GM10847 (cell line): ENCODE results near the gene CENPX.

ENCODE experiments used
- POLR2A ChIP-seq: IDR thresholded peaks from 2 replicates; pipeline ENCODE4 v1.6.1; 2011; ENCODE audit not compliant: insufficient read length; ENCODE audit errors: extremely low read depth

Gene CENPX

DNA sequence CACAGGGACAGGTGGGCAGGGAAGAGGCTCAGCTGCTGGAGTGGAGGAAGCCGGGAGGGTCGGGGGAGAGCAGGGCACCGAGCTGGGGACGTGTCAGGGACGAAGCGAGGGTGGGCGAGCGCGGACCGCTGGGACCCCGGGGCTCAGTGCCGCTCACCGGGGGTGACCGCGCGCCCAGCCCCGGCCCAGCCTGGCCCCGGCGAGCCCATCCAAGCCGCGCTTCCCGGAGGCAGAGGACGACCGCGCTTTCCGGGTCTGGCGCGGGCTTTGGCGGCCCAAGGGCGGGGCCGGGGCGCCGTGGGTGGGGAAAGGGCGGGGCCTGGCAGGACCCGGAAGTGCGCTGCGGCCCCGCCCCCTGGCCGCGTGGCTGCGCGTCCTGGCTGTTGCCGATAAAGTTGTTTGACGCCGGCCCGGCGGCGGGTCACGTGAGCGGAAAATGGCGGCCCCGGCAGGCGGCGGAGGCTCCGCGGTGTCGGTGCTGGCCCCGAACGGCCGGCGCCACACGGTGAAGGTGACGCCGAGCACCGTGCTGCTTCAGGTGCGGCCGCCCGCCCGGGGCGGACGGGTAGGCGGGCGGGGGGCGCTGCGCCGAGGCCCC, 45.4 kb downstream of the CENPX start, which contains the start of gene ASPSCR1:
Gene ASPSCR1 (plus strand): TSS at position 419 of the 598 bp plus-strand sequence. CDS start 18 bp downstream, at position 437.
- TF ChIP-seq POLR2A, result peak; percentile 96

DNA sequence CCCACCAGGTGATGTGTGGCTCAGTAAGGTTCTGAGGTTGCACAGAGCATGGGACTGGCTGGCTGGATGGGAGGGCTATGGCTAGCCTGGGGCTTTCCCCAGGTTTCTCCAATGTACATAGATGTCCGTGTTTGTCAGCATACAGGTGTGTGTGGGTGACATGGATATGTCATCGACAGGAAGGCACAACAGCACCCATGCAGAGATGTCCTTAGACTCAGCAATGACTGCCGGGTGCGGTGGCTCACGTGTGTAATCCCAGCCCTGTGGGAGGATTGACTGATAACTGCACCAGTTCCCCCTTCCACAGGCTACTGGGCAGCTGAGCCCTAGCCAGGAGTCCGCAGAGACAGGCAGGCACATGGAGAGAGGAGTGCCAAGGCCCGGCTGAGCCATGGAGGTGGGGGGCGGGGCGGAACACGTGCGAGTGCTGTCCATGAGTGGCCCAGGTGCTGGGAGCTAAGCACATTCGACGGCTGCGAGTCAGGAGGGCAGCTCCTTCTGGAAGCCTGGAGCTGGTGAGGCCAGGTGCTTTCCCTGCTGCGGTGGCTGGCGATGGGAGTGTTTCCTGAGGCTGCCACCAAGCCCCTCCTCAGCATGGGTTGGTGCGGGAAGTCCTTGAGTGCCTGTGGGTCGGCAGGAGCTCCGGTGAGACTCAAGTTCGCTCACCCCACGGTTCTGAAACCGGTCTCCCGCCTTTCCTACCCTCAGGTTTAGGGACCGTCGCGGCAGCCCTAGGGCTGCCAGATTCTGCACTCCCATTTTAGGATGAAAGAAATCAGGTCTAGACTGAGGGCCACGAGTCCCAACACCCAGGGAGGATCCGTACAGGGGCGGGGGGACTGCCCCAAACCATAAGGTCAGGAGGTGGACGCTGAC, 46.1 kb downstream of the CENPX start:
- no peak for TF ChIP-seq POLR2A

DNA sequence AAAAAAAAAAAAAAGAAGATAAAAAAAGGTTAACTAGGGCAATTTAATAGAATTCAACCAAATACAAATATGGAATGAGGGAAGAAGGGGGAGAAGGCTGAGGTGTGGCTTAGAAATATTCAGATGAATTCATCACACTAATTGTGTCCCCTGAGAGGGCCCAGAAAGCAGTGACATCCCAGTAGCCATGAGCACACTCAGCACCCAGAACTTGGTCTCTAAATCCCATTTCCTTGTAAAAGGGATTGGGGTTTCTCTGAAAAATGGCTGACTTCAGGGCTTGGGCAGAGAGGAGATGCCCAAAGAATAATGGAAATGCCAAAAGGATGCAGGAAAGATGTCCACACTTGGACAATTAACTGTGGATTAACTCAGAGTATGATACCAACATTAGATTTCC, 49.2 kb downstream of the CENPX start:
- no peak for TF ChIP-seq POLR2A

DNA sequence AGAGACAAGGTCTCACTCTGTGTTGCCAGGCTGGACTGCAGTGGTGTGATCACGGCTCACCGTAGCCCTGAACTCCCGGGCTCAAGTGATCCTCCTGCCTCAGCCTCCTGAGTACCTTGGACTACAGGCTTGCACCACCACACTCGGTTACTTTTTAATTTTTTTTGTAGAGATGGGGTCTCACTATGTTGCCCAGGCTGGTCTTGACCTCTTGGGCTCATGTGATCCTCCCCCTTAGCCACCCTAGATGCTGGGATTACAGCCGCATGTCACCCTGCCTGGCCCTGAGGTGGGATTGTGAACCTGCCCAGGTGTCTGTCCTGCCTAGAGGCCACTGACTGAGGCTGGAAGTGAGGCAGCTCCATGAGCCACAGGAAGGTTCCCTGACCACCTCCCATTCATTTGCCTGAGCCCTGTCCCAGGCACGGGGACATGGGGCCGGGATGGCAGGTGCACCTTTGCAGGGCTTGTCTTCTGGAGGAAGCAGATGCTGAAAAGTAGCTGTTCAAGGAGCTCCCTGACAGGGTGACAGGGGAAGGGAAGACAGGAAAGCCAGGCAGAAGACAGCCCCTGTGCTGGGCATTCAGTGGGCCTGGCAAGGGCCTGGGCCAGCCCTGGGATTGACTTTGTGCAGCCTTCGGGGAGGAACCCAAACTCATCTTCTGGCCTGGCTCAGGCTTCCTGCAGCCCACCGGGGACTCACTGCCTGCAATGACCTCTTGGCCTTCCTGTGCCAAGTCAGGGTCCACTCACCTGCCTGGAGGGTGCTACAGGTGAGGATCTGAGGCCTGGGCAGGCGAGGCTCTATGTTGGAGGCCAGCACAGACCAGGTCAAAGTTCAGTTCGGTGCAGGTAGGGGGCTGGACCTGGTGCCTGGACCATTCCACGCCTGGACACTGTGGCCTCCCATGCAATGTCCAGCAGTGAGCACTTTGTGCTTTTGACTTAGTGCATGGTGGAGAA, 53.5 kb downstream of the CENPX start:
- TF ChIP-seq POLR2A, result no peak
